Stimulated activated CD8-positive, alpha-beta memory T cell treated with anti-CD3 and anti-CD28 coated beads, Interleukin-12 subunit alpha, Interleukin-12 subunit beta, amount 100 ng/mL, for 24 hours (primary cell): ENCODE data around the gene COL9A3.

Experiments
- DNase-seq: peaks from one replicate; pipeline ENCODE4 v3.0.0-alpha.2; 2020; ENCODE audit errors: extremely low read depth

The COL9A3 gene

GRCh38 chr20:62778601-62779416 is 38.0 kb upstream of the COL9A3 start:
- DNase-seq = no peak

- DNase-seq = no peak
Measured at GRCh38 chr20:62779417-62779685, 37.5 kb upstream of the COL9A3 start.

- no peak for DNase-seq
Measured at GRCh38 chr20:62780204-62780603, 36.6 kb upstream of the COL9A3 start.

- no peak for DNase-seq
Measured at GRCh38 chr20:62780696-62781095, 36.2 kb upstream of the COL9A3 start.

- no peak for DNase-seq
Measured at GRCh38 chr20:62782149-62782892, 34.5 kb upstream of the COL9A3 start.

- DNase-seq = no peak
Measured at GRCh38 chr20:62782893-62783278, 34.0 kb upstream of the COL9A3 start.

DNA sequence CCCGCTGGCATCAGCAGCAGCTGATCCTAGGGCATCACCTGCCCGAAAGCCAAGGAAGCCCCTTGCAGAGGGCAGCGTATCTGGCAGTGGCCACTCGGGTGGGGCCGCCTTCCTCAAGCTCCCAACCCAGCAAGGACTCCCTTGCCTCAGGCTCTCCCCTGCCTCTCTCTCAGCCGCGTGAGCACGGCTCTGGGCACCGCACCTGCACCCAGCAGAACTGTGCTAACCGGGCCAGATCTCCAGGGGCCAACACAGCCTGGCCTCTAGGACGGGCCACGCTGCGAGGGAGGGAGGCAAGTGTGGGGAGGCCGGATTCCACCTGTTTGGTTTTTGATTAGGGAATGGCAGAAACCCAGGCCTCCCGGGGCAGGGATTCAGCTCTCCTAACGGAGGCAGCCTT is 32.4 kb upstream of the COL9A3 start:
- no peak for DNase-seq

- DNase-seq = no peak
Measured at GRCh38 chr20:62785393-62785792, 31.5 kb upstream of the COL9A3 start.

DNA sequence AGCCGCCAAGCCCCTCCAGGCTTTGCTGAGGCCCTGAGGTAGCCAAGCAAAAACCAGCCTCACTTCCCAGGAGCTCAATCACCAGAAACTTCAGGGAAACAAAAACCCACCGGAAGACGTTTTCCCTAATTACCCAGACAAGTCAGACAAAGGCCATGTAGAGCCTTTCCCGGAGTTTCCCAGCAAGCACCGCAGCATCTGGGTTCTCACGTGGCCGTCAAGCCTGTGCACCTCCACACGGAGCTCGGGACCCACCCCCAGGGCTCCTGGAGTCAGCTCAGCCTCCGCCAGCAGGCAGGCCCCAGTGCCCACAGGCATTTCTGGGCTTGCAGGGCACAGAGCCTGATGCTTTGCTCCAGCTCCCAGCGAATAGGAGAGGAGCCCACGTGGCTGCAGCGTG is 30.7 kb upstream of the COL9A3 start:
- no peak for DNase-seq

DNA sequence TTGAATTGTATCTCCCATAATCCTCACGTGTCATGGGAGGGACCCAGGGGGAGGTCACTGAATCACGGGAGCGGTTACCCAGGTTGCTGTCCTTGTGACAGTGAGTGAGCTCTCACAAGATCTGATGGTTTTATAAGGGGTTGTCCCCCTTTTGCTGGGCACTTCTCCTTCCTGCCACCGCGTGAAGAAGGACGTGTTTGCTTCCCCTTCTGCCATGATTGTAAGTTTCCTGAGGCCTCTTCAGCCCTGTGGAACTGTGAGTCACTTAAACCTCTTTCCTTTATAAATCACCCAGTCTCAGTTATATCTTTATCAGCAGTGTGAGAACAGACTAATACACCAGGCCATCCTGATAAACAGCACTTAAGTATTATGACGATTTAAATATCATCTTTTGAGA is 29.5 kb upstream of the COL9A3 start:
- DNase-seq = no peak

- no peak for DNase-seq
Measured at GRCh38 chr20:62787866-62788265, 29.0 kb upstream of the COL9A3 start.

- DNase-seq = no peak
Measured at GRCh38 chr20:62788607-62789006, 28.2 kb upstream of the COL9A3 start.

- no peak for DNase-seq
Measured at GRCh38 chr20:62790075-62790474, 26.8 kb upstream of the COL9A3 start.

- DNase-seq = no peak
Measured at GRCh38 chr20:62791301-62792181, 25.3 kb upstream of the COL9A3 start.

- DNase-seq = no peak
Measured at GRCh38 chr20:62792182-62792939, 24.5 kb upstream of the COL9A3 start.

GRCh38 chr20:62792940-62793756 is 23.7 kb upstream of the COL9A3 start:
- no peak for DNase-seq

GRCh38 chr20:62793757-62794006 is 23.2 kb upstream of the COL9A3 start:
- no peak for DNase-seq

DNA sequence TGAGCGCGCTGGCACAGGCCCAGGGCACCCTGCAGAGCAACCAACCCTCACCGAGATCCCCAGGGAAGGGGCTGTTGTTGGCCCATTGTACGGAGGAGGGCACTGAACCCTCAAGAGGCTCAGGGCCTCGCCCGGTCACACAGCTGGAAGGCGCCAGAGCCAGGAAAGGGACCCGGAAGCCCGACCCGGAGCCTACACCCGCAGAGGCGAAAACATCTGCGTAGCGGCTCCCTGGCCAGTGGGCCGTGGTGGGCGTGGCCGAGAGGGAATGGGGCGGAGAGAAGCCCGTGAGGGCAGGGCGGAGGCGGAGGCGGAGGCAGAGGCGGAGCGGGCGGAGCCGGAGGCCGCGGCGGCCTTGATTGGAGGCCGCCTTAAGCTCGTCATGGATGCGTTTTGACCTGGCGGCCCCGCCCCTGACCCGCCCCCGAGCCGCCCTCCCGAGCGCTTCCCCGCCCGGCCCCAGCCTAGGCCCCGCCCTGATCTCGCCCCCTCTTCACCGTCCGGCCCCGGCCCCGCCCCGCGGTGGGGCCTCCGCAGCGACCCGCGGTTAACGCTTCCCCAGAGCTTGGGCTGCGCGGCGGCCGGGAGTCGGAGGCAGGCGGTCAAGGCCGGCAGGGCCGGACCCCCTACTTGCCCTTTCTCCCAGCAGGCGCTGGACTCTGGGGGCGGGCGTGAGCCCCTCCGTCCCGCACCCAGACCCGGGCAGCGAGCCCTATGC is 22.7 kb upstream of the COL9A3 start:
- DNase-seq = peak; percentile 83

- no peak for DNase-seq
Measured at GRCh38 chr20:62795023-62795761, 21.7 kb upstream of the COL9A3 start.
